HG03378 (cell line): ENCODE results near the gene BAG1.

Source experiments
- ATAC-seq: cut with Tn5 transposase; IDR thresholded peaks from one replicate; pipeline ENCODE4 v1.9.1; 2021; ENCODE audit warnings: mild to moderate bottlenecking, moderate library complexity; ENCODE audit not compliant: unreplicated experiment

The BAG1 gene

DNA sequence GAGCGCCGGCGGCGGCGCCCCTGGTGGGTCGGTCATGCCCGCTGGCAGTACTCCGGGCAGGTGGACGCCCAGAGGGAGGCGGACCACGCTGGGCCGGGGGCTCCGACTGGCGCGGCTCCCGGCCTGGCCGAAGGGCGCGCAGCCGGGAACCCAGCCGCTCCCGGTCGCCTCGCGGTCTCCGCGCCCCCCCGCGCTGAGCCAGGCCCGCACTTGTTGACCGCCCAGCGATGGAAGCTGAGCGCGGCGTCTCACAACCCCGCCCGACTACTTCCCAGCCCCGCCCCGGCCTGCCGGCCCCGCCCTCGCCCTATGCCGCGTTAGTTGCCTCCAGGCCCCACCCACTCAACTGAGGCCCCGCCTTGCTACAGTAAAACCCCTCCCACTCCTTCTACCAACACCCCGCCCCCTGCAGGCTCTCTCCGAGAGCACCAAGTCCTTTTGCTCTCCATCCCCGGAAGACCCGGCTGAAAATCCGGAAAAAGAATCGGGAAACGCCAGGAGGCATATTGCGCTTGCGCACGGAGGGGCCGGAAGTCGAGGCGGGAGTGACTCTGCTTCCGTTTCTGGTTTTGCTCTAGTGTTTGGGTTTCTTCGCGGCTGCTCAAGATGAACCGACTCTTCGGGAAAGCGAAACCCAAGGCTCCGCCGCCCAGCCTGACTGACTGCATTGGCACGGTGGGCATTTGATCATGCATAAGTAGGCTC lies at the start of gene BAG1, which contains the start of gene CHMP5:
BAG1 (minus strand) TSS at position 236 of the 705 bp plus-strand sequence.
CHMP5 (plus strand) TSS at position 577 of the 705 bp plus-strand sequence; CDS start at position 607, 30 bp downstream.
- peak; percentile 79 for ATAC-seq

GRCh38 chr9:33311953-33312352 lies 47.4 kb upstream of the BAG1 start:
- no peak for ATAC-seq

GRCh38 chr9:33310748-33311147 lies 46.2 kb upstream of the BAG1 start:
- no peak for ATAC-seq

DNA sequence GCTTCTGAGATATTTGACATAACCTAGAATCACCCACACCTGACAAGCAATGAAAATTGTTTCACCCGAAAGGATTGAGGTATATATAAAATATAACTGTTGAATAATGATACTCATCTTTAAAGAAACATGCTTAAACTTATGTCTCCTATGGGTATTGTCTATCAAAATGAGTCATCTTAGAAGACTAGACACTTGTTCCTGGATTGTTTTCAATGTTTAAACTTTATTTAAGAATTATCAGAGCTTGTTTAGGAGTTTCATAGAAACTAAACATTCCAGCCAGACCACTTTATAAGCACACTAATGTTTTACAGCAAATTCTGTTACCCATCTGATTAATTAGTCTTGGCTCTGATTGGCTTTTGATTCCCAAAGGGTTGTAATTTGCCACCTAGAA lies 45.4 kb upstream of the BAG1 start:
- no peak for ATAC-seq

DNA sequence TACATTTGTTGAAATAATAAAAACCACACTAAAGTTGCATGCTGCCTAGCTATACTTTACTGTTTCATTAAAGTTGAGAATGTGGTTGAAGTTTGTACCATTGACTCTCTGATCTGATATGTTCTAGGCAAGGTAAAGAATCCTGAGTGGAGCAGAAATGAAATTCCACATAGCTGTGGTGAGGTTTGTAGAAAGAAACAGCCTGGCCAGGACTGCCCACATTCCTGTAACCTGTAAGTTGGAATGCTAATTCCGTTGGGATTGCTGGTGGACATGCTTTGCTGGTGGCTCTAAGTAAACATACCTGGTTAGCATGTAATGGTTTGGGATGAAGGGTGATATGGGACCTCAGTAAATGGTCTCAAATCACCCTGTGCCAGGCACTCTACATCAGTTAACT lies 42.6 kb upstream of the BAG1 start:
- ATAC-seq = no peak

DNA sequence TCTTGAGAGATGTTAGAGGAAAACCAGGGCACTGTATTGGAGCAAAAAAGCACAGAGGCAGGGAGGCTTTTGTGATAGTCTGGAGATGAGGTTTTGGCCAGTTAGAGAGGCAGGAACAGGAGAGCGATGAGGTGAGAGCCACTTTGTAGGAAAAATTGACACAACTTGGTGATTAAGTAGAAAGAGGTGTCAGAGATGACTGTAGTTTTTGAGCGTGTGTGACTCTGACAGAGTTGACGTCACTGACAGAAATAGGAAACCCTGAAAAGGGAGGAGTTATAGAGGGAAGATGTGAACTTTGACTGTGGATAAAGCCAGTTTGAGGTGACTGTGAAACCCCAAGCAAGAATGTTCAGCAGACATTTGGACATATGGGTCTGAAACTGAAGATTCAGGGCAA lies 41.5 kb upstream of the BAG1 start:
- no peak for ATAC-seq

DNA sequence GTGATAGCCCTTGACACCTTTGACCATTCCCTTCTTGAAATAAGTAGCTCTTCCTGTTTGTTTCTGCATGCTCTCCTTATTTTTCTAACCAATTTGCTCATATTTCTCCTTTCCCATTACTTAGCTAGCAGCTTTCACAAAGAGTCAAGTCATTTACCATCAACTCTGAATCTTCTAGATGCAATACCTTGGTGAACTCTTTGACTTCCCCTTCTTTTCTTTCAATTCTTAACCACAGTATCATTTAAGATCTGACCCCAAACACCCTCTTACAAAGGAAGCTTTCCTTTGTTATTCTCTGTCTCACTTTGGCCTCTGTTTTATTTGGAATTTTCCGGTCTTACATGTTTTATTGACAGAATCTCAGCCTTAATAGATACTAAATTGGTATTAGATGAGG lies 39.9 kb upstream of the BAG1 start:
- ATAC-seq = no peak

GRCh38 chr9:33300546-33300945 lies 36.0 kb upstream of the BAG1 start:
- ATAC-seq = no peak

DNA sequence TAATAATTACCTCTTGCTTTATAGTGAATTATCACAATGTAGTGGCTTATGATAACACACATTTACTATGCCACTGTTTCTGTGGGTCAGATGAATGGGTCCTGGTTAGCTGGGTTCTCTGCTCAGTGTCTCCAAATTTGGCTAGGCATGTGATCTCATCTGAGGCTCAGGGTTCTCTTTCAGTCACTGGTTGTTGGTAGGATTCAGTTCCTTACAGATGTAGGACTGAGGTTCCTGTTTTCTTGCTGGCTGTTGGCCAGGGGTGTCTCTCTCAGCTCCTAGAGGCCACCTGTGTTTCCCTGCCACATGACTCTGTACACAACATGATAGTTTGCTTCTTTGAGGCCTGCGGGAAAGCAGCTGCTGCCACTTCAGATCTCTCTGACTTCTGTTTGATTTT lies 32.9 kb upstream of the BAG1 start:
- ATAC-seq = peak; percentile 91

GRCh38 chr9:33295571-33295970 lies 31.1 kb upstream of the BAG1 start:
- peak; percentile 37 for ATAC-seq

- ATAC-seq = no peak
Observed at GRCh38 chr9:33294670-33295432, 30.3 kb upstream of the BAG1 start.

GRCh38 chr9:33293782-33294181 lies 29.3 kb upstream of the BAG1 start:
- ATAC-seq = no peak

- ATAC-seq = no peak
Observed at GRCh38 chr9:33291901-33292300, 27.4 kb upstream of the BAG1 start.

GRCh38 chr9:33291031-33291397 lies 26.5 kb upstream of the BAG1 start:
- ATAC-seq = no peak

DNA sequence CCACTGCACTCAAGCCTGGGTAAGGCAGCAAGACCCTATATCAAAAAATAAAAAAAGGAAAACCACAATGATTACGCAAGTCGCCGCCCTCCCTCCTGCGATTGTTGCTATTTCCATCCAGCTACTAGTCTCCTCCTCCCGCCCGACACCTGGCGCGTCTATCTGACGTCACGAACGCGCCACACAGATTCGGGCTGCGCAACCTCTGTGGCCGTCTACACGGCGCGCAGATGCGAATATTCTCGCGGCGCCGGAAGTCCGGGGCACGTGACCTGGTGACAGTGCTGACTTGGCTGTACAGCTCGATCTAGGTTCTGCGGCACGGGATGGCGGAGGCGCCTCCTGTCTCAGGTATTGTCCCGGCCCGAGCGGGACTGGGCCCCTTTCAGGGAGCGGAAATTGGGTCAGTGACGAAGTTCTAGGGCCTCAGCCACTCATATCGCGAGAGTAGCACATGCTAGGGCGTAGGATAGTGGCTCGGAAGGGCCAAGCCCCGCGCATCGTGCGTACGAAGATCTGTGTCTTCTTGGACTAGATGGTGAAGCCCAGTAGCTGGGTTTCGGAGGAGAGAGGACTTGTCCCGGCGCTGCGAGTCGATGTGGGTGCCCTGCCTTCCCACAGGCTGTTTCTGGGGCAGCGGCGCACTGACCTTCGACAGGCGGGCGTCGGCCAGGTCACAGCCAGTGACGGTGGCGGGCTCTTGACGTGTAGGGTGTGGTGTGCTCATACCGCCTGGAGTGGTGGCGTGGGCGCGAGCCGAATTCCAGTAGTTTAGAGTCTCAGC lies 25.9 kb upstream of the BAG1 start, which contains the start of gene NFX1:
NFX1 (plus strand) TSS at position 270 of the 784 bp plus-strand sequence; CDS start at position 327, 57 bp downstream.
- peak; percentile 81 for ATAC-seq

DNA sequence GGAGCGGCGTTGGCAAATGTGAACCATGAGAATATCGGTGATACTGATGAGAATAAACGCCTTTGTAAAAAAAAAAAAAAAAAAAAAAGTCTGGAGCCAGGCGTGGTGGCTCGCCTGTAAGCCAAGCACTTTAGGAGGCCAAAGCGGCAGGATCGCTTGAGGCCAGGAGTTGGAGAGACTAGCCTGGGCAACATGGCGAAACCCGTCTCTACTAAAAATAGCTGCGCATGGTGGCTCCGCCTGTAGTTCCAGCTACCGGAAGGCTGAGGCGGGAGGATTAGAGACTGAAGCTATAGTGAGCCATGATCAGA lies 25.4 kb upstream of the BAG1 start:
- ATAC-seq = no peak

GRCh38 chr9:33289496-33289895 lies 25.0 kb upstream of the BAG1 start:
- no peak for ATAC-seq

- ATAC-seq = no peak
Observed at GRCh38 chr9:33288828-33289483, 24.4 kb upstream of the BAG1 start.

DNA sequence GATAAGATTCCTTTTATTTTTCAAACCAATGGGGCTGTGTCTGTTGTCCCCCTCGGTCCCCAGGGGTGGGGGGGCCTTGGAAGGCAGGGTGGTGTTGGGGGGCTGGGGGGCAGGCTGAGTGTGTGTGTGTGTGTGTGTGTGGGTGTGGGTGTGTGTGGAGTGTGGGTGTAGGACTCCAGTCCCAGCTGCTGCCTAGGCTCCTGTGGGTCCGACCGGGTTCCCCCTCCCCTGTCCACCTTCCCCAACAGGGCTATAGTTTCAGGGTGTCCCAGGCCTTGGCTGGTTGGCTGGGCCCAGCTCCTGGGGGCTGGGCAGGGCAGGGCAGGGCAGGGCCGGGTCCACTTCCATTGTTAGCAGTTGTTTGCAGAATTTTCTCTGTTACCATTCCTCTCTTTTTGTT lies 23.7 kb upstream of the BAG1 start:
- ATAC-seq = no peak

- no peak for ATAC-seq
Observed at GRCh38 chr9:33287087-33287490, 22.6 kb upstream of the BAG1 start.

DNA sequence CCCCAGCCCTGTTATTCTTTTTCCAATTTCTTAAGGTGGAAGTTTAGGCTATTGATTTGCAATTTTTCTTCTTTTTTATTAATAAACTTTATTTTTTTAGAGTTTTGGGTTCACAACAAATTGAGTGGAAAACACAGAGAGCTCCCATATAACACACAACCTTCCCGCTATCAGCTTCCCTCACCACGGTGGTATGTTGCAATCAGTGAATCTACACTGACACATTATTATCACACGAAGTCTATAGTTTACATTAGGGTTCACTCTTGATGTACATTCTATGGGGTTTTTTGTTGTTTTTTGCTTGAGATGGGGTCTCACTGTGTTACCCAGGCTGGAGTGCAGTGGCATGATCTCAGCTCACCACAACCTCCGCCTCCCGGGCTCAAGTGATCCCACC lies 21.0 kb upstream of the BAG1 start:
- ATAC-seq = no peak
